ENCODE measurements around the gene UNC13B. TPM values are rescaled to one million over a fixed set of nuclear protein-coding genes. Genes with fewer than 3 reads are reported as not detected.

UNC13B gene
- total and polyA plus RNA-seq, 9 of the 15 experiments (the other 6 are each of a cell fraction or from before 2014, with no cell fraction given), result 2.4 to 11.5 (median 8.6) TPM

GRCh38 chr9:35195683-35196082 is 33.9 kb downstream of the UNC13B start:
- Histone ChIP-seq H3K36me3 (ENCODE audit: control insufficient read depth, insufficient read depth, low read length) (no peaks in the 10 kb centered on the region), H2AFZ (ENCODE audit: low read depth, low read length) (no peak overlapping the region), H3K4me3 (no peak overlapping the region), H3K27me3 (ENCODE audit: control insufficient read depth in 2 of 2, insufficient read depth in 2 of 2, low read length in 2 of 2) (no peaks in the 10 kb centered on the region), H3K27ac (ENCODE audit: extremely low read depth, low read depth, low read length) (no peak overlapping the region), H3K79me2 (ENCODE audit: control insufficient read depth, insufficient read depth, low read length) (no peaks in the 10 kb centered on the region), H3K4me2 (ENCODE audit: insufficient read depth, low read length) (no peak overlapping the region), H4K20me1 (replicated peaks; ENCODE audit: control insufficient read depth, insufficient read depth, low read length) (no peaks in the 10 kb centered on the region), H3K9me3 (replicated peaks; ENCODE audit: control insufficient read depth, insufficient read depth, low read depth, low read length) (no peaks in the 10 kb centered on the region), H3K9ac (ENCODE audit: insufficient read depth in 1 of 2, low read depth in 2 of 2, low read length in 2 of 2) (no peak overlapping the region), H3K4me1 (replicated peaks in 1 of 2; ENCODE audit: control insufficient read depth in 2 of 2, insufficient read depth in 2 of 2, low read length in 2 of 2) (no peaks in the 10 kb centered on the region), H3K9me1 (ENCODE audit: control insufficient read depth, insufficient read depth, low read length) (no peaks in the 10 kb centered on the region)
- WGBS (ENCODE audit: insufficient coverage, low coverage, missing lambda C conversion rate), result 33% methylated on average over 1 of the region's 1 CpG
- no TSS peak for BruUV-seq (replicated peaks)
- ATAC-seq (no peak), DNase-seq (ENCODE audit: extremely low read depth in 1 of 4, low spot score in 3 of 4) (peak in 2 of 4 experiments; percentile 6), FAIRE-seq (peak; percentile 26)
- intact Hi-C loops (cut with micrococcal nuclease), result no loop called here
- POLR2A ChIA-PET, result no interaction called here
- no peak for TF ChIP-seq PHB (CRISPR knock-in tag; IDR thresholded peaks at IDR 0.05)
- no peak for TF ChIP-seq THRB (CRISPR knock-in tag; conservative IDR thresholded peaks at IDR 0.05)
- no peak for TF ChIP-seq GABPB2 (CRISPR knock-in tag; conservative IDR thresholded peaks at IDR 0.05)
- peak; percentile 84 for TF ChIP-seq ZNF316 (IDR thresholded peaks at IDR 0.05)
- no peak for TF ChIP-seq ZMIZ1 (IDR thresholded peaks at IDR 0.05; ENCODE audit: low read depth in 2 of 2, low read length in 2 of 2)
- no peak for TF ChIP-seq ZNF41 (CRISPR knock-in tag; conservative IDR thresholded peaks at IDR 0.05)
- TF ChIP-seq MAFF (IDR thresholded peaks at IDR 0.05; ENCODE audit: low read length), result peak; percentile 44; the same call in 1 of the 2 replicates
- TF ChIP-seq SPI1 (IDR thresholded peaks at IDR 0.05; ENCODE audit: borderline replicate concordance, low read depth, low read length), result no peak
- peak; percentile 76 for TF ChIP-seq C11orf30 (IDR thresholded peaks at IDR 0.05; ENCODE audit: low read depth)
- peak; percentile 37; the same call in 1 of the 2 replicates for TF ChIP-seq MAFG (tag; conservative IDR thresholded peaks at IDR 0.05)
- CTCF ChIA-PET (ENCODE audit: low intra/inter-chr PET ratio), result no interaction called here
- in situ Hi-C loops (cut with MboI), result no loop called here
